OCI-LY7 (cell line): ENCODE measurements around the gene PIM2. TPM values are rescaled to one million over a fixed set of nuclear protein-coding genes. Genes with fewer than 3 reads are reported as not detected.
A peak's percentile ranks its signal among the peaks of the same experiment; 100 is the strongest.

Source experiments
- BruUV-seq: library from RNA; stranded (reverse); fragments of 400-500 nt; replicated peaks from 2 replicates; lab custom pipeline; 2021; lab: Mats Ljungman, UMichigan
- CTCF ChIA-PET: fragments of 300-600 bp; sonication (Branson Sonifier 250); formaldehyde crosslinking; loops from one replicate; lab custom pipeline; 2022; ENCODE audit warnings: antibody characterized with exemption; ENCODE audit not compliant: unreplicated experiment; lab: Charles Lee
- POLR2A ChIA-PET: fragments of 300-600 bp; sonication (Branson Sonifier 250); formaldehyde crosslinking; loops from one replicate; lab custom pipeline; 2022; ENCODE audit warnings: antibody characterized with exemption; lab: Charles Lee
- DNase-seq: peaks from one replicate; pipeline ENCODE4 v3.0.0-alpha.2; 2015; ENCODE audit warnings: low spot score
- H2AFZ ChIP-seq: fragments of 200-600 bp; sonication (generic), shearing (Covaris generic); 2 replicates; pipeline ENCODE4 v1.6.1; 2014; ENCODE audit warnings: mild to moderate bottlenecking, antibody characterized with exemption, low read length, moderate library complexity
- H3K27ac ChIP-seq: fragments of 200-600 bp; sonication (generic); 2 replicates; pipeline ENCODE4 v1.5.1; 2014; ENCODE audit warnings: mixed run types, low read depth, mild to moderate bottlenecking, moderate library complexity, low read length, inconsistent platforms; ENCODE audit not compliant: poor library complexity, severe bottlenecking
- H3K36me3 ChIP-seq: fragments of 200-600 bp; sonication (generic); 2 replicates; pipeline ENCODE4 v1.6.1; 2014; ENCODE audit warnings: mild to moderate bottlenecking, antibody characterized with exemption, low read length, moderate library complexity, mixed read lengths; ENCODE audit not compliant: insufficient read depth
- H3K4me1 ChIP-seq: fragments of 200-600 bp; sonication (generic); 2 replicates; pipeline ENCODE4 v1.5.1; 2014; ENCODE audit warnings: mild to moderate bottlenecking, low read length; ENCODE audit not compliant: insufficient read depth, poor library complexity, severe bottlenecking
- H3K4me2 ChIP-seq: fragments of 200-600 bp; sonication (generic); 2 replicates; pipeline ENCODE4 v1.6.1; 2014; ENCODE audit warnings: mild to moderate bottlenecking, low read length
- H3K4me3 ChIP-seq: fragments of 200-600 bp; sonication (generic); 2 replicates; pipeline ENCODE4 v1.5.1; 2014; ENCODE audit warnings: mild to moderate bottlenecking, low read depth, low read length; ENCODE audit not compliant: poor library complexity, severe bottlenecking
- H3K79me2 ChIP-seq: fragments of 200-600 bp; sonication (generic); 2 replicates; pipeline ENCODE4 v1.6.1; 2016; ENCODE audit warnings: low read depth, mild to moderate bottlenecking, low read length, moderate library complexity, mixed read lengths; ENCODE audit not compliant: insufficient read depth
- H3K9me2 ChIP-seq: fragments of 200-600 bp; sonication (generic); 2 replicates; pipeline ENCODE4 v1.6.1; 2016; ENCODE audit warnings: mild to moderate bottlenecking, low read length, mixed read lengths; ENCODE audit not compliant: insufficient read depth
- H3K9me3 ChIP-seq: fragments of 200-600 bp; sonication (generic); 2 replicates; pipeline ENCODE4 v1.6.1; 2014; ENCODE audit warnings: mild to moderate bottlenecking, mixed run types, low read length, mixed read lengths
- H4K20me1 ChIP-seq: fragments of 200-600 bp; sonication (generic); 2 replicates; pipeline ENCODE4 v1.6.1; 2014; ENCODE audit warnings: mild to moderate bottlenecking, antibody characterized with exemption, low read length, moderate library complexity, mixed read lengths; ENCODE audit not compliant: insufficient read depth
- CTCF ChIP-seq: fragments of 200-600 bp; sonication (generic); conservative IDR thresholded peaks from 2 replicates; pipeline ENCODE4 v1.5.1; 2014; ENCODE audit warnings: mild to moderate bottlenecking, antibody characterized with exemption, low read length, moderate library complexity, mixed read lengths
- EZH2phosphoT487 ChIP-seq: fragments of 200-600 bp; sonication (generic); IDR thresholded peaks from 2 replicates; pipeline ENCODE4 v1.6.1; 2018; ENCODE audit warnings: low read depth, borderline replicate concordance, mild to moderate bottlenecking, mixed run types, antibody characterized with exemption, low read length, moderate library complexity, mixed read lengths
- intact Hi-C: fragments of 100-400 bp; cut with micrococcal nuclease; formaldehyde crosslinking; loops from one replicate; pipeline ENCODE4 v1.10.0; 2022; ENCODE audit not compliant: unreplicated experiment
- total RNA-seq, 2 experiments: library from RNA; depleted of rRNA in 1 of 2; stranded (reverse); fragments of >200 nt in 1 of 2; shearing (Covaris generic) in 1 of 2; gene quantifications; 2 replicates each; pipeline ENCODE4 v1.2.3, GENCODE V29; 2014 to 2022

The PIM2 gene
- total RNA-seq, 2 experiments from 2014 or later = 60.3 to 148 TPM

GRCh38 chrX:48957827-48958634 is 39.2 kb upstream of the PIM2 start:
- intact Hi-C loops = loop anchor here (2.0 to 5.0 kb wide), 3 partner anchors 19 to 221 kb away; partner anchors contain the start of gene PIM2
- Histone ChIP-seq H3K36me3 (peaks cover 28% of the 10 kb centered on the region), H3K4me3 (peak overlapping the region; percentile 91), H4K20me1 (no peaks in the 10 kb centered on the region), H2AFZ (no peak overlapping the region; the same call in 1 of the 2 replicates), H3K79me2 (peaks cover 44% of the 10 kb centered on the region), H3K9me2 (no peaks in the 10 kb centered on the region), H3K4me1 (peaks cover 56% of the 10 kb centered on the region), H3K27ac (peak overlapping the region; percentile 93), H3K9me3 (no peaks in the 10 kb centered on the region), H3K4me2 (peak overlapping the region; percentile 86)
- ChIA-PET POLR2A (interaction anchor here (0.6 to 2.0 kb wide), 10 partner anchors 9 to 153 kb away, joined by 3 to 5 read pairs (median 3); no protein-coding TSS in a partner anchor), CTCF (interaction anchor here (0.7 kb wide), 1 partner anchor 219 kb away, joined by 3 read pairs; no protein-coding TSS in a partner anchor)
- TSS peak; percentile 69 for BruUV-seq
- DNase-seq = peak; percentile 96
- TF ChIP-seq CTCF (no peak), EZH2phosphoT487 (no peak)

- TF ChIP-seq CTCF = no peak
- TF ChIP-seq EZH2phosphoT487 = no peak
- peak; percentile 79 for DNase-seq
- Histone ChIP-seq H3K27ac (peak within 1 kb of the TSS; percentile 93), H3K4me1 (peaks cover 50% of the 10 kb centered on the region), H3K79me2 (peaks cover 46% of the 10 kb centered on the region), H2AFZ (no peak within 1 kb of the TSS; the same call in 1 of the 2 replicates), H3K36me3 (peaks cover 34% of the 10 kb centered on the region), H4K20me1 (no peaks in the 10 kb centered on the region), H3K9me3 (no peaks in the 10 kb centered on the region), H3K4me2 (peak within 1 kb of the TSS; percentile 86), H3K9me2 (no peaks in the 10 kb centered on the region), H3K4me3 (peak within 1 kb of the TSS; percentile 91)
- POLR2A ChIA-PET = interaction anchor here (0.7 kb wide), 1 partner anchor 153 kb away, joined by 4 read pairs; no protein-coding TSS in a partner anchor
- intact Hi-C loops = loop anchor here (2.0 to 5.0 kb wide), 3 partner anchors 19 to 220 kb away; partner anchors contain the start of gene PIM2
- BruUV-seq = no TSS peak
- CTCF ChIA-PET = no interaction called here
Observed at GRCh38 chrX:48957477-48957826, 38.6 kb upstream of the PIM2 start, which contains the start of gene OTUD5. OTUD5 (minus strand) TSS chrX:48957607; CDS start chrX:48957570, 37 bp downstream.
